Ovary (tissue), 3 donors: ENCODE measurements around the gene STARD8.

Experiments
- EP300 ChIP-seq: sonication (generic); formaldehyde crosslinking; IDR thresholded peaks from one replicate; pipeline ENCODE4 v1.6.1; 2017; ENCODE audit warnings: antibody characterized with exemption
- POLR2A ChIP-seq: fragments of 450-650 bp; IDR thresholded peaks from one replicate; pipeline ENCODE4 v1.6.1; 2017; ENCODE audit warnings: antibody characterized with exemption, mild to moderate bottlenecking, moderate library complexity
- TF ChIP-seq, protein P1 (sequence below), 3 donors: fragments of 450-650 bp in 2 of 3; fragments of 200-600 bp in 1 of 3; IDR thresholded peaks; one replicate each; pipeline versions ENCODE4 v1.5.1 to v1.8.0; 2016 to 2022; ENCODE audit warnings: antibody characterized with exemption in 3 of 3, mild to moderate bottlenecking in 1 of 3
- donor health status: DM: no; HTN: no; CAD: no.

GRCh38 chrX:68654693-68655092, 7.2 kb downstream of the STARD8 start:
- TF ChIP-seq, protein P1, sequence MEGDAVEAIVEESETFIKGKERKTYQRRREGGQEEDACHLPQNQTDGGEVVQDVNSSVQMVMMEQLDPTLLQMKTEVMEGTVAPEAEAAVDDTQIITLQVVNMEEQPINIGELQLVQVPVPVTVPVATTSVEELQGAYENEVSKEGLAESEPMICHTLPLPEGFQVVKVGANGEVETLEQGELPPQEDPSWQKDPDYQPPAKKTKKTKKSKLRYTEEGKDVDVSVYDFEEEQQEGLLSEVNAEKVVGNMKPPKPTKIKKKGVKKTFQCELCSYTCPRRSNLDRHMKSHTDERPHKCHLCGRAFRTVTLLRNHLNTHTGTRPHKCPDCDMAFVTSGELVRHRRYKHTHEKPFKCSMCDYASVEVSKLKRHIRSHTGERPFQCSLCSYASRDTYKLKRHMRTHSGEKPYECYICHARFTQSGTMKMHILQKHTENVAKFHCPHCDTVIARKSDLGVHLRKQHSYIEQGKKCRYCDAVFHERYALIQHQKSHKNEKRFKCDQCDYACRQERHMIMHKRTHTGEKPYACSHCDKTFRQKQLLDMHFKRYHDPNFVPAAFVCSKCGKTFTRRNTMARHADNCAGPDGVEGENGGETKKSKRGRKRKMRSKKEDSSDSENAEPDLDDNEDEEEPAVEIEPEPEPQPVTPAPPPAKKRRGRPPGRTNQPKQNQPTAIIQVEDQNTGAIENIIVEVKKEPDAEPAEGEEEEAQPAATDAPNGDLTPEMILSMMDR (IDR thresholded peaks at IDR 0.05), result no peak
- no peak for TF ChIP-seq POLR2A
- TF ChIP-seq EP300, result no peak
